ENCODE measurements around the gene FREM2.
A peak's percentile ranks its signal among the peaks of the same experiment; 100 is the strongest.

Gene FREM2

DNA sequence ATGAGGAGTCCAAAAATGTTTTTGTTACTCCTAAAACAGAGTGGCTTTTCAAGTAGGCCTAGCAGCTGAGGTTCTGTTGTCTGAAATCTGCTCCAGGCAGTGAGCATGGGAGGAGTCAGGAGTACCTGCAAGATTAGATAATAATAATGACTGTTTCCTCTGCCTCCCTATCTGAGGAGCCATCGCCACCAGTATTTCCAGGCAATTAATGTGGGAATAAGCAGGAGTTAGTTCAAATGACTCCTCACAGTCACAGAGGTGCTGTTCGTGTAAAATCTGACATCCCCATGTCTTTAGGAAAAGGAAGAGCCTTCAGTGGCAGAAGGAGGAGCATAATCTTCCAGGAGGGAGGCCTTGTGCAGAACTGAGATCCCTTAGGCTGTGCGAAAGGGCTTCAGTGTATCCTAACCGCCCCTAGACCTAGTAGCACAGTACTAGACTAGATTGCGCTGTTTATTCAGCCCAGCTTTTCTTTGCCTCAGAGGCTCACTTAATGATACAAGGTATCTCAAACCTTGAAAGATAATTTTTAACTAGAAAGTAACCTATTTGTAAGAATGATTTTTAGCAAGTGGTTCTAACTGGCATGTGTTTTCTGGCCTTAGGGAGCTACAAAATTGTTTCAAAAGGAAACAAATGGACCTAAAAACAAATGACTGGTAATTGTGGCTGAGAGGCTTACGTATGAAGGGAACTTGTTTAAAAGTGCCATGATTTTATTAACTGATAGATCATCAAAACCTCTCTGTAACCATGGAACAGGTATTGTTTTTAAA is 49.0 kb downstream of the FREM2 start:
- H3K14ac ChIP-seq (ENCODE audit: low read length) = no peak overlapping the region
- H2BK5ac ChIP-seq (ENCODE audit: low read depth, low read length, poor library complexity) = no peak overlapping the region
- no peak overlapping the region for H3K4me3 ChIP-seq (ENCODE audit: low read depth, low read length)
- no peak overlapping the region for H2AFZ ChIP-seq (ENCODE audit: insufficient read depth, low read length, poor library complexity)
- no peak overlapping the region for H4K8ac ChIP-seq (ENCODE audit: low read depth, low read length)
- H2AK5ac ChIP-seq (ENCODE audit: low read length) = no peak overlapping the region
- peak; percentile 30 to 49 for DNase-seq
- H3K9me3 ChIP-seq (ENCODE audit: insufficient read depth, low read depth, low read length) = no peaks in the 10 kb centered on the region
- H3K9ac ChIP-seq (ENCODE audit: low read length) = no peak overlapping the region
- H3K27ac ChIP-seq (ENCODE audit: low read depth, low read length) = no peak overlapping the region
- H4K91ac ChIP-seq (ENCODE audit: low read depth, low read length) = no peak overlapping the region
- H3K79me1 ChIP-seq (ENCODE audit: low read length) = no peaks in the 10 kb centered on the region
- H3K4me1 ChIP-seq (ENCODE audit: control insufficient read depth in 1 of 2, insufficient read depth in 2 of 2, low read length in 2 of 2) = peaks cover 4 to 5% of the 10 kb centered on the region in 2 experiments
- H2BK120ac ChIP-seq (ENCODE audit: insufficient read depth, low read length, poor library complexity) = no peak overlapping the region
- H3K18ac ChIP-seq (ENCODE audit: low read length) = no peak overlapping the region
- H4K12ac ChIP-seq (ENCODE audit: low read depth, low read length) = no peak overlapping the region
- no peaks in the 10 kb centered on the region for H3K79me2 ChIP-seq (ENCODE audit: control insufficient read depth, insufficient read depth, low read length, poor library complexity)
- no CpG with 5 or more reads among the region's 6 CpGs for WGBS (ENCODE audit: extremely low coverage, insufficient coverage, insufficient read length)
- no peak overlapping the region for H3K4ac ChIP-seq (ENCODE audit: low read depth, low read length)
- no peak overlapping the region for H3K4me2 ChIP-seq (ENCODE audit: low read length)
- no peak overlapping the region for H3K23ac ChIP-seq (ENCODE audit: low read length)
- H3K36me3 ChIP-seq (ENCODE audit: control insufficient read depth in 1 of 2, insufficient read depth in 2 of 2, low read length in 2 of 2) = no peaks in the 10 kb centered on the region
- H3K27me3 ChIP-seq (ENCODE audit: insufficient read depth, low read length) = no peaks in the 10 kb centered on the region
- H2BK12ac ChIP-seq (ENCODE audit: low read length) = no peak overlapping the region

- H2AFZ ChIP-seq (ENCODE audit: insufficient read depth, low read length, poor library complexity) = no peak overlapping the region
- no peak overlapping the region for H4K8ac ChIP-seq (ENCODE audit: low read depth, low read length)
- no peak overlapping the region for H2BK12ac ChIP-seq (ENCODE audit: low read length)
- no peak for DNase-seq
- no peaks in the 10 kb centered on the region for H3K9me3 ChIP-seq (ENCODE audit: insufficient read depth, low read depth, low read length)
- no CpG with 5 or more reads among the region's 4 CpGs for WGBS (ENCODE audit: extremely low coverage, insufficient coverage, insufficient read length)
- H3K27me3 ChIP-seq (ENCODE audit: insufficient read depth, low read length) = no peaks in the 10 kb centered on the region
- no peak overlapping the region for H3K4me3 ChIP-seq (ENCODE audit: low read depth, low read length)
- H2AK5ac ChIP-seq (ENCODE audit: low read length) = no peak overlapping the region
- no peak overlapping the region for H3K4me2 ChIP-seq (ENCODE audit: low read length)
- H3K36me3 ChIP-seq (ENCODE audit: control insufficient read depth in 1 of 2, insufficient read depth in 2 of 2, low read length in 2 of 2) = peaks cover 0 to 2% of the 10 kb centered on the region in 2 experiments
- H3K4ac ChIP-seq (ENCODE audit: low read depth, low read length) = no peak overlapping the region
- no peaks in the 10 kb centered on the region for H3K4me1 ChIP-seq (ENCODE audit: control insufficient read depth in 1 of 2, insufficient read depth in 2 of 2, low read length in 2 of 2)
- H3K23ac ChIP-seq (ENCODE audit: low read length) = no peak overlapping the region
- H4K91ac ChIP-seq (ENCODE audit: low read depth, low read length) = no peak overlapping the region
- H2BK120ac ChIP-seq (ENCODE audit: insufficient read depth, low read length, poor library complexity) = no peak overlapping the region
- no peak overlapping the region for H3K9ac ChIP-seq (ENCODE audit: low read length)
- no peaks in the 10 kb centered on the region for H3K79me1 ChIP-seq (ENCODE audit: low read length)
- H2BK5ac ChIP-seq (ENCODE audit: low read depth, low read length, poor library complexity) = no peak overlapping the region
- no peak overlapping the region for H3K14ac ChIP-seq (ENCODE audit: low read length)
- H3K27ac ChIP-seq (ENCODE audit: low read depth, low read length) = no peak overlapping the region
- H4K12ac ChIP-seq (ENCODE audit: low read depth, low read length) = no peak overlapping the region
- H3K79me2 ChIP-seq (ENCODE audit: control insufficient read depth, insufficient read depth, low read length, poor library complexity) = no peaks in the 10 kb centered on the region
- H3K18ac ChIP-seq (ENCODE audit: low read length) = no peak overlapping the region
Measured at GRCh38 chr13:38743466-38743865, 56.6 kb downstream of the FREM2 start.

GRCh38 chr13:38752686-38753085 is 65.8 kb downstream of the FREM2 start:
- Histone ChIP-seq H3K4me2 (ENCODE audit: low read length) (no peak overlapping the region), H2AK5ac (ENCODE audit: low read length) (no peak overlapping the region), H3K27me3 (ENCODE audit: insufficient read depth, low read length) (no peaks in the 10 kb centered on the region), H3K27ac (ENCODE audit: low read depth, low read length) (peak overlapping the region; percentile 59), H3K14ac (ENCODE audit: low read length) (no peak overlapping the region), H2AFZ (ENCODE audit: insufficient read depth, low read length, poor library complexity) (no peak overlapping the region), H3K23ac (ENCODE audit: low read length) (no peak overlapping the region), H2BK5ac (ENCODE audit: low read depth, low read length, poor library complexity) (no peak overlapping the region), H3K79me2 (ENCODE audit: control insufficient read depth, insufficient read depth, low read length, poor library complexity) (no peaks in the 10 kb centered on the region), H3K79me1 (ENCODE audit: low read length) (peaks cover 3% of the 10 kb centered on the region), H3K18ac (ENCODE audit: low read length) (no peak overlapping the region), H4K91ac (ENCODE audit: low read depth, low read length) (no peak overlapping the region), H3K4me3 (ENCODE audit: low read depth, low read length) (no peak overlapping the region), H2BK120ac (ENCODE audit: insufficient read depth, low read length, poor library complexity) (no peak overlapping the region), H4K8ac (ENCODE audit: low read depth, low read length) (no peak overlapping the region), H3K36me3 (ENCODE audit: control insufficient read depth in 1 of 2, insufficient read depth in 2 of 2, low read length in 2 of 2) (no peaks in the 10 kb centered on the region), H4K12ac (ENCODE audit: low read depth, low read length) (no peak overlapping the region), H3K4ac (ENCODE audit: low read depth, low read length) (no peak overlapping the region), H3K4me1 (ENCODE audit: control insufficient read depth in 1 of 2, insufficient read depth in 2 of 2, low read length in 2 of 2) (peaks cover 0 to 7% of the 10 kb centered on the region in 2 experiments), H3K9me3 (ENCODE audit: insufficient read depth, low read depth, low read length) (no peaks in the 10 kb centered on the region), H2BK12ac (ENCODE audit: low read length) (no peak overlapping the region), H3K9ac (ENCODE audit: low read length) (no peak overlapping the region)
- no peak for DNase-seq
- no CpG with 5 or more reads among the region's 5 CpGs for WGBS (ENCODE audit: extremely low coverage, insufficient coverage, insufficient read length)

- H3K23ac ChIP-seq (ENCODE audit: low read length) = no peak overlapping the region
- no peaks in the 10 kb centered on the region for H3K9me3 ChIP-seq (ENCODE audit: insufficient read depth, low read depth, low read length)
- H2AFZ ChIP-seq (ENCODE audit: insufficient read depth, low read length, poor library complexity) = no peak overlapping the region
- H3K79me1 ChIP-seq (ENCODE audit: low read length) = peaks cover 5% of the 10 kb centered on the region
- H3K4me2 ChIP-seq (ENCODE audit: low read length) = no peak overlapping the region
- H4K8ac ChIP-seq (ENCODE audit: low read depth, low read length) = no peak overlapping the region
- DNase-seq = no peak
- no peak overlapping the region for H3K18ac ChIP-seq (ENCODE audit: low read length)
- no peaks in the 10 kb centered on the region for H3K36me3 ChIP-seq (ENCODE audit: control insufficient read depth in 1 of 2, insufficient read depth in 2 of 2, low read length in 2 of 2)
- H3K27me3 ChIP-seq (ENCODE audit: insufficient read depth, low read length) = no peaks in the 10 kb centered on the region
- H3K14ac ChIP-seq (ENCODE audit: low read length) = no peak overlapping the region
- H2BK12ac ChIP-seq (ENCODE audit: low read length) = no peak overlapping the region
- no peaks in the 10 kb centered on the region for H3K79me2 ChIP-seq (ENCODE audit: control insufficient read depth, insufficient read depth, low read length, poor library complexity)
- WGBS (ENCODE audit: extremely low coverage, insufficient coverage, insufficient read length) = no CpG with 5 or more reads among the region's 2 CpGs
- H2BK5ac ChIP-seq (ENCODE audit: low read depth, low read length, poor library complexity) = no peak overlapping the region
- no peak overlapping the region for H3K4ac ChIP-seq (ENCODE audit: low read depth, low read length)
- H2AK5ac ChIP-seq (ENCODE audit: low read length) = no peak overlapping the region
- H4K91ac ChIP-seq (ENCODE audit: low read depth, low read length) = no peak overlapping the region
- H3K4me1 ChIP-seq (ENCODE audit: control insufficient read depth in 1 of 2, insufficient read depth in 2 of 2, low read length in 2 of 2) = peaks cover 0 to 11% of the 10 kb centered on the region in 2 experiments
- H4K12ac ChIP-seq (ENCODE audit: low read depth, low read length) = no peak overlapping the region
- H3K4me3 ChIP-seq (ENCODE audit: low read depth, low read length) = no peak overlapping the region
- H3K9ac ChIP-seq (ENCODE audit: low read length) = no peak overlapping the region
- no peak overlapping the region for H2BK120ac ChIP-seq (ENCODE audit: insufficient read depth, low read length, poor library complexity)
- H3K27ac ChIP-seq (ENCODE audit: low read depth, low read length) = peak overlapping the region; percentile 55
Measured at GRCh38 chr13:38753878-38754277, 67.0 kb downstream of the FREM2 start.

Measured in trophoblast cell (in vitro differentiated cells and primary cell).